ENCODE measurements around the gene ITPK1. TPM values are rescaled to one million over a fixed set of nuclear protein-coding genes. Genes with fewer than 3 reads are reported as not detected.
A peak's percentile ranks its signal among the peaks of the same experiment; 100 is the strongest.

Gene ITPK1
- total and polyA plus RNA-seq, 10 of the 15 experiments (the other 5 are each of a cell fraction or from before 2014, with no cell fraction given) = 1.3 to 73.2 (median 27.0) TPM

GRCh38 chr14:92964124-92965109 lies 151.3 kb downstream of the ITPK1 start:
- H3K27ac ChIP-seq (ENCODE audit: control insufficient read depth, insufficient read depth) = no peak overlapping the region
- POLR2A ChIA-PET = interaction anchor here (0.5 kb wide), 1 partner anchor 12 kb away, joined by 3 read pairs; no protein-coding TSS in a partner anchor
- H3K4me2 ChIP-seq (ENCODE audit: control insufficient read depth, insufficient read depth) = no peak overlapping the region
- WGBS (ENCODE audit: insufficient coverage, insufficient replicate concordance, low lambda C conversion rate, missing lambda C conversion rate) = 100% methylated on average over 10 of the region's 12 CpGs
- H3K36me3 ChIP-seq (ENCODE audit: control insufficient read depth in 2 of 2, insufficient read depth in 2 of 2, low read length in 1 of 2) = peaks cover 0 to 19% of the 10 kb centered on the region in 2 experiments; a peak in 3 of 4 replicates
- peaks cover 1% of the 10 kb centered on the region; the same call in 1 of the 3 replicates for H3K9me3 ChIP-seq (replicated peaks; ENCODE audit: control insufficient read depth, insufficient read depth, low read length)
- RAD21 ChIA-PET (ENCODE audit: unreplicated experiment) = no interaction called here
- H3K79me2 ChIP-seq (ENCODE audit: control insufficient read depth, insufficient read depth, low read length) = no peaks in the 10 kb centered on the region; the same call in 1 of the 2 replicates
- H2AFZ ChIP-seq (ENCODE audit: control insufficient read depth, low read depth, low read length) = no peak overlapping the region
- H3K4me1 ChIP-seq (ENCODE audit: control insufficient read depth, insufficient read depth, low read length) = no peaks in the 10 kb centered on the region
- no peak for DNase-seq (ENCODE audit: low read depth, low spot score)
- H3K9ac ChIP-seq (ENCODE audit: control insufficient read depth, insufficient read depth, low read length) = no peak overlapping the region
- SMC1A ChIA-PET (ENCODE audit: uncharacterized antibody, unreplicated experiment) = interaction anchor here (1.4 to 1.6 kb wide), 2 partner anchors 9 to 13 kb away, joined by 3 to 4 read pairs; no protein-coding TSS in a partner anchor
- TF ChIP-seq ZBED1 (IDR thresholded peaks at IDR 0.05; ENCODE audit: borderline replicate concordance) = no peak
- TF ChIP-seq GABPA (IDR thresholded peaks at IDR 0.05; ENCODE audit: low read depth) = no peak
- no peak for TF ChIP-seq GATAD2B (conservative IDR thresholded peaks at IDR 0.05; ENCODE audit: low read depth)
- no peak for TF ChIP-seq CEBPZ (IDR thresholded peaks at IDR 0.05; ENCODE audit: low read depth, low read length)
- TF ChIP-seq ZZZ3 (IDR thresholded peaks at IDR 0.05; ENCODE audit: control insufficient read depth, insufficient read length, low read depth) = no peak
- TF ChIP-seq RELA (IDR thresholded peaks at IDR 0.05; ENCODE audit: borderline replicate concordance, partially characterized antibody) = no peak
- TF ChIP-seq SP1 (IDR thresholded peaks at IDR 0.05; ENCODE audit: low read depth, low read length) = no peak
- no peaks in the 10 kb centered on the region; the same call in 1 of the 2 replicates for H4K20me1 ChIP-seq (ENCODE audit: control insufficient read depth, insufficient read depth)
- FAIRE-seq = no peak
- no peak overlapping the region for H3K4me3 ChIP-seq
- in situ Hi-C loops (cut with MboI) (no loop called here), intact Hi-C loops (cut with micrococcal nuclease; ENCODE audit: unreplicated experiment) (no loop called here)
- CTCF ChIA-PET = interaction anchor here (0.6 to 2.6 kb wide), 4 partner anchors 10 to 149 kb away, joined by 3 to 11 read pairs (median 4); no protein-coding TSS in a partner anchor
- no TSS peak for BruUV-seq (replicated peaks)
- H3K27me3 ChIP-seq (replicated peaks in 1 of 2; ENCODE audit: control insufficient read depth in 2 of 2, insufficient read depth in 2 of 2, low read length in 1 of 2) = no peaks in the 10 kb centered on the region
- peak; percentile 31; the same call in 2 of the 3 replicates for ATAC-seq

All from GM12878 (cell line).